GM12865 (cell line): ENCODE results near the gene TNNI3K.

Source experiments
- DNase-seq: peaks from one replicate; pipeline ENCODE4 v3.0.0; 2010; ENCODE audit warnings: low read depth
- H3K4me3 ChIP-seq: 2 replicates; pipeline ENCODE4 v1.5.1; 2011; ENCODE audit warnings: mild to moderate bottlenecking, low read depth, low read length, control low read depth
- CTCF ChIP-seq: IDR thresholded peaks from 2 replicates; pipeline ENCODE4 v1.5.1; 2011; ENCODE audit warnings: low read length, control low read depth, low read depth, inconsistent platforms; ENCODE audit not compliant: insufficient read depth; ENCODE audit errors: missing control alignments

TNNI3K gene

GRCh38 chr1:74380252-74380651, 145.1 kb downstream of the TNNI3K start:
- H3K4me3 ChIP-seq, result no peak overlapping the region
- DNase-seq, result no peak
- no peak for TF ChIP-seq CTCF

GRCh38 chr1:74388855-74389254, 153.7 kb downstream of the TNNI3K start:
- H3K4me3 ChIP-seq, result no peak overlapping the region
- no peak for DNase-seq
- TF ChIP-seq CTCF, result no peak

- TF ChIP-seq CTCF, result no peak
- DNase-seq, result no peak
- no peak overlapping the region for H3K4me3 ChIP-seq
Observed at GRCh38 chr1:74392186-74392585, 157.0 kb downstream of the TNNI3K start.

- H3K4me3 ChIP-seq, result no peak overlapping the region
- DNase-seq, result no peak
- TF ChIP-seq CTCF, result no peak
Observed at GRCh38 chr1:74392840-74393239, 157.7 kb downstream of the TNNI3K start.

- H3K4me3 ChIP-seq, result no peak overlapping the region
- no peak for TF ChIP-seq CTCF
- DNase-seq, result no peak
Observed at GRCh38 chr1:74395571-74395970, 160.4 kb downstream of the TNNI3K start.

- no peak for DNase-seq
- TF ChIP-seq CTCF, result no peak
Observed at GRCh38 chr1:74396462-74396861, 161.3 kb downstream of the TNNI3K start.

GRCh38 chr1:74396933-74397332, 161.7 kb downstream of the TNNI3K start:
- no peak for TF ChIP-seq CTCF
- DNase-seq, result no peak
- H3K4me3 ChIP-seq, result no peak overlapping the region

More at GRCh38 chr1:74396462-74396861, 161.3 kb downstream of the TNNI3K start:
- H3K4me3 ChIP-seq, result no peak overlapping the region
